Brain pericyte (primary cell): ENCODE data around the gene PRMT1.
"Not testable (repeated sequence)": the region's sequence is repeated elsewhere in the genome, so short reads cannot be mapped to it uniquely, and the experiment has no call there.

Source experiments
- DNase-seq: peaks from one replicate; pipeline ENCODE4 v3.0.0-alpha.2; 2012; ENCODE audit warnings: low read depth, low spot score

Gene PRMT1

GRCh38 chr19:49718511-49718910 lies 41.4 kb downstream of the PRMT1 start:
- DNase-seq: peak; percentile 20

- no peak for DNase-seq
Observed at GRCh38 chr19:49718991-49719390, 41.9 kb downstream of the PRMT1 start.

GRCh38 chr19:49719420-49719819 lies 42.3 kb downstream of the PRMT1 start:
- DNase-seq: not testable (repeated sequence)

GRCh38 chr19:49727217-49728030 lies 50.4 kb downstream of the PRMT1 start:
- DNase-seq: no peak

- DNase-seq: no peak
Observed at GRCh38 chr19:49730166-49730565, 53.1 kb downstream of the PRMT1 start.
